ENCODE data around the gene MYO18A.

MYO18A gene

DNA sequence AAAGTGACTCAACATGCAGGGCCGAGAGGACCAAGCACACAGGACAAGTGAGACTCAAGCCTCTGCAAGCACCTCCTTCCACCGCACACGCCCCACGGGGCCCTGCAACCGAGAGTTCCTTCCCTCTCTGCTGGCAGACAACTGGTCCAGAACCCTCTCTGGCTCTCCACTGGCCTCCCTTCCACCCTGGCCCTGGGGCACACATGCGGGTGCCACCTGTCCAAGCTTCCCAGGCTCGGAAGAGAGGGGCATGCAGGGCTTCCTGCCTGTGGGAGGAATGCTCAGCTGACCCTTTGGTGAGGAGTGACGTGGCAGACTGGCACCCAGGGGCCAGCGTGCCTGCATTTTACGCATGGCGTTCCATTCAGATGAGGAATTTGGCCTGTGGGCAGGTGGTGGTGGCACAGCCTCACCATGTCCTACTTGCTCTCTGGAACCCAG lies 77.4 kb downstream of the MYO18A start:
- no peak overlapping the region for H3K4me3 ChIP-seq (ENCODE audit: low read depth, low read length)
- TF ChIP-seq, protein P1, sequence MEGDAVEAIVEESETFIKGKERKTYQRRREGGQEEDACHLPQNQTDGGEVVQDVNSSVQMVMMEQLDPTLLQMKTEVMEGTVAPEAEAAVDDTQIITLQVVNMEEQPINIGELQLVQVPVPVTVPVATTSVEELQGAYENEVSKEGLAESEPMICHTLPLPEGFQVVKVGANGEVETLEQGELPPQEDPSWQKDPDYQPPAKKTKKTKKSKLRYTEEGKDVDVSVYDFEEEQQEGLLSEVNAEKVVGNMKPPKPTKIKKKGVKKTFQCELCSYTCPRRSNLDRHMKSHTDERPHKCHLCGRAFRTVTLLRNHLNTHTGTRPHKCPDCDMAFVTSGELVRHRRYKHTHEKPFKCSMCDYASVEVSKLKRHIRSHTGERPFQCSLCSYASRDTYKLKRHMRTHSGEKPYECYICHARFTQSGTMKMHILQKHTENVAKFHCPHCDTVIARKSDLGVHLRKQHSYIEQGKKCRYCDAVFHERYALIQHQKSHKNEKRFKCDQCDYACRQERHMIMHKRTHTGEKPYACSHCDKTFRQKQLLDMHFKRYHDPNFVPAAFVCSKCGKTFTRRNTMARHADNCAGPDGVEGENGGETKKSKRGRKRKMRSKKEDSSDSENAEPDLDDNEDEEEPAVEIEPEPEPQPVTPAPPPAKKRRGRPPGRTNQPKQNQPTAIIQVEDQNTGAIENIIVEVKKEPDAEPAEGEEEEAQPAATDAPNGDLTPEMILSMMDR (conservative IDR thresholded peaks at IDR 0.05; ENCODE audit: low read depth, low read length), result no peak
- DNase-seq (ENCODE audit: low read depth), result no peak

DNA sequence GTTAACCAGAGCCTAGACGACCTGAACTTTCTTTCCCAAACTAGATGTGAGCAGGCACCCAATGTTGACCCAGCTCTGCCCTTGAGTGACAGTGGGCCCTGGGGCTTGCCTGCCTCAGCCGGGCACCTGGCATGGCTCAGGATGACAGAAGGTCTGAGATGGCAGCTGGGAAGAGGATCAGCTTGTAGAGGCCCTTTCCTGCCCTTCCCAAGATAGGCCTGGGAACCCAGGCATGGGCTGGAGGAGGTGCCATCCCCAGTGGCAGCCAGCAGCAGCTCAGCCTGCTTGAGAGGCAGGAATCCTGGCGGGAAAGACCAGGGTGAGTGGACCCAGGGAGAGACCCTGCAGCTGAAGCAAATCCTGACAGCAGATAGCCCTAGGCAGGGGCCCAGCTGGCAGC lies 78.2 kb downstream of the MYO18A start:
- TF ChIP-seq, protein P1 (conservative IDR thresholded peaks at IDR 0.05; ENCODE audit: low read depth, low read length), result no peak
- DNase-seq (ENCODE audit: low read depth), result no peak

DNA sequence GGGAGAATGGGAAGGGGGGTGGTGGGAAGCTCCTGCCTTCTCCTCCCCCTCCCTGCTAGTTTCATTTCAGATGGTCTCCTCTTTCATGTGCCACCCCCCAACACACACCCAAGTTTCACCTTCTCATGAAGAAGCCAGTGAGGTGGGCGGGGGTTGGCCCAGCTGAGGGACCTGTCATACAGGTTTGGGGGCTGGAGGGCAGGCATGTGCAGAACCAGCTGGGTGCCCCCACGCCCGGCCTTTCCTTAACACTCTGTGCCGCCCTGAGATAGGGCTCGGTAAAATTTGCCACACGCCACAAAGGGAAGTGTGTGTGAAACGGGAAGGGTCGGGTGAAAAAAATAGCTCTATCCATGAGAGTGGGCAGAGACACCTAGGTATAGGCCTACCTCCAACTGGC lies 79.9 kb downstream of the MYO18A start:
- TF ChIP-seq, protein P1 (conservative IDR thresholded peaks at IDR 0.05; ENCODE audit: low read depth, low read length), result no peak

More for the DNA sequence above, 78.2 kb downstream of the MYO18A start:
- no peak overlapping the region for H3K4me3 ChIP-seq (ENCODE audit: low read depth, low read length)

DNA sequence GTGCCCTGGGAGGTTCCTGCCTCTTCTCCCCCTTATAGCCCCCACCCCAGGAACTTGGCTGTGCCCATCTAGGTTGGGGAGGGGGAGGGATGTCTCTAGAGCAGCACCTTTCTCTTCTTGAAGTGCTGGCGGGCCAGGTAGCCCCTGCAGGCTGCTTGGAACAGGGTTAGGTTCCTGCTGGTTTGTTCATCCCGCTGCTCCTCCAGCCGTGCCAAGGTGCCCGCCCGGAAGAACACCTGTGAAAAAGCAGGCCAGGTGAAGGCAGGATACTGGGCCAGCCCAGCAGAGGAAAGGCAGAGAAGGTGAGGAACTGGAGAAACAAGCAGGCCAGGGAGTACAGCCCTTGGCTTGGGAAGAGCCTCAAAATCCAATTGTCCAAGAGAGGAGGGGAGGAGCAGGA lies 80.7 kb downstream of the MYO18A start:
- DNase-seq (ENCODE audit: low read depth), result no peak
- TF ChIP-seq, protein P1 (conservative IDR thresholded peaks at IDR 0.05; ENCODE audit: low read depth, low read length), result no peak
- no peak overlapping the region for H3K4me3 ChIP-seq (ENCODE audit: low read depth, low read length)

More for the DNA sequence above, 79.9 kb downstream of the MYO18A start:
- no peak overlapping the region for H3K4me3 ChIP-seq (ENCODE audit: low read depth, low read length)
- DNase-seq (ENCODE audit: low read depth), result no peak

DNA sequence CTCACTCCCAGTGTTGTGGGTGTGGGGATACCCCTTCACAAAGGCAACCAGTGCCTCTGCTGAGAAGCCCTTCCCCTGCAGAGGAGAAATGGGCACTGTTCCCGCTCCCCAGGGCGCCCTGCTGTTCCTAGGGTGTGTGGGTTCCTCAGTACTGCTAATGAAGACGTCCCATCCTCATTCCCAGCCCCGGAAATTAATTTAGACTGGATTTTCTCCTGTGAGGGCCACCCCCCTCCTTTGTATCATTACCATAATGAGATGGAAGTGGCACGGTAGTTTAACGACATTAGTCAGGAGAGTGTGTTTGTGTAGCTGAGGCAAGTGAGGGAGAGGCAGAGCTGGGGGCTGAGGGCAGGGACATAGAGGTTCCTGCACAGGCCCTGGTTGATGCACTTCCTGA lies 84.1 kb downstream of the MYO18A start:
- H3K4me3 ChIP-seq (ENCODE audit: low read depth, low read length), result no peak overlapping the region
- no peak for DNase-seq (ENCODE audit: low read depth)
- TF ChIP-seq, protein P1 (conservative IDR thresholded peaks at IDR 0.05; ENCODE audit: low read depth, low read length), result no peak

DNA sequence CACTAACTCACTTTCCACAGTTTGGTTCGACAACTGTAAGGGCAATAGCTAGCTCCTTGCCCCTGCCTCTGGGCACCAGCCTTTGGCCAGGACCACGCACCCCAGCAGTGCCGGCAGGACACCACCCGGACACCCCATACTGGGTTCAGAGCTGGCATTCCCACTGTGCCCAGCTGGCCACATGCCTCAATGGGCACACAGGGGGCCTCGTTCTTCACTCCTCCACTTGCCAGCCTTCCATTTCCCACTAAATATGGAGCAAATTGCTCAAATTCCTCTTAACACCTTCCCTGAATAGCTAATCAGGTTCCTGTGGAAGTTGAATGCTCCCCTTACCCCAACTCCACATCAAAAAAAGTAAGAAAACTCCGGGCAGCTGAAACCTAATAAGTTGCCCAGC lies 84.8 kb downstream of the MYO18A start:
- DNase-seq (ENCODE audit: low read depth), result no peak
- TF ChIP-seq, protein P1 (conservative IDR thresholded peaks at IDR 0.05; ENCODE audit: low read depth, low read length), result no peak
- no peak overlapping the region for H3K4me3 ChIP-seq (ENCODE audit: low read depth, low read length)

DNA sequence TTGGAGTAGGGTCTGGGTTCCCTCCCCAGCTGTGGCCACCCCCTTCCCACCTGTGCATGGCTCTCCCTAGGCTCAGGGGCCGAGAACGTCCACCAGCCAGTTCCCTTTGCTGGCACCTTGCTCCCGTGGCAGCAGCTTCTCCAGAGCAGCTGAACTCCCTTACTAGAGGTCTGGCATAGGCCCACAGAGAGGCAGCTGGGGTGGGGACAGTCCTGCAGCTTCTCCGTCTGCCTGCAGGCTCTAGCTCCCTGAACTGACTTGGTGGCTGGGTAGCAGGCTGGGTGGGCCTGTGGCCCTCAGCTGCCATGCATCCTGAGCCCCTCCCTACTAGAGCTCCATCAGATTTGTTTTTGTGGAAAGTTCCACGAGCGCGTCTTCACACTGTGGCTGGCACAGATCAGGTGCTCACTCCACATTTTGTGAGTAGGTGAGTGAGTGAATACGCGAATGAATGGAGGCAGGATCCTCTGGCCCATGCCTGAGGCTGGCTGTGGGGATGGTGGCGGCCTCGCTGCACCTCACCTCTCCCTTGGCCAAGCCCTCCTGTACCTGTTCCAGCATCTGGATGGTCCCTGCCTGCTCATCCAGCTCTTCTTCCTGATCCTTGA lies 86.0 kb downstream of the MYO18A start:
- no peak for DNase-seq (ENCODE audit: low read depth)
- TF ChIP-seq, protein P1 (conservative IDR thresholded peaks at IDR 0.05; ENCODE audit: low read depth, low read length), result no peak
- H3K4me3 ChIP-seq (ENCODE audit: low read depth, low read length), result no peak overlapping the region

Data from choroid plexus epithelial cell (primary cell).